ENCODE measurements around the gene TNFAIP8L3. TPM values are rescaled to one million over a fixed set of nuclear protein-coding genes. Genes with fewer than 3 reads are reported as not detected.

The TNFAIP8L3 gene
- total RNA-seq, 2 donors from 2014 or later = 33.3 to 42.0 TPM

GRCh38 chr15:51085764-51086163, 8.9 kb downstream of the TNFAIP8L3 start:
- no peak for ATAC-seq (ENCODE audit: insufficient number of reproducible peaks, low FRiP score, low read depth)
- no peak for DNase-seq (ENCODE audit: low spot score)
- Histone ChIP-seq H3K4me1 (ENCODE audit: control insufficient read depth in 1 of 2, low read depth in 2 of 2) (peaks cover 12 to 52% of the 10 kb centered on the region in 2 donors), H3K4me3 (no peak overlapping the region), H3K36me3 (no peaks in the 10 kb centered on the region), H3K9me3 (no peaks in the 10 kb centered on the region), H3K27ac (peak overlapping the region in 1 of 2 donors; percentile 57), H3K27me3 (replicated peaks; ENCODE audit: insufficient read depth) (no peaks in the 10 kb centered on the region)
- no peak for TF ChIP-seq CTCF (IDR thresholded peaks at IDR 0.05)

- ATAC-seq (ENCODE audit: insufficient number of reproducible peaks, low FRiP score, low read depth) (no peak), DNase-seq (ENCODE audit: low spot score) (no peak)
- Histone ChIP-seq H3K4me3 (no peak overlapping the region), H3K27me3 (replicated peaks; ENCODE audit: insufficient read depth) (no peaks in the 10 kb centered on the region), H3K9me3 (no peaks in the 10 kb centered on the region), H3K36me3 (no peaks in the 10 kb centered on the region), H3K4me1 (ENCODE audit: control insufficient read depth in 1 of 2, low read depth in 2 of 2) (peaks cover 4 to 32% of the 10 kb centered on the region in 2 donors), H3K27ac (no peak overlapping the region)
- TF ChIP-seq CTCF (IDR thresholded peaks at IDR 0.05) = no peak
Measured at GRCh38 chr15:51083641-51084166, 11.0 kb downstream of the TNFAIP8L3 start.

- no peak overlapping the region for H3K4me3 ChIP-seq
- no peaks in the 10 kb centered on the region for H3K27me3 ChIP-seq (replicated peaks; ENCODE audit: insufficient read depth)
- TF ChIP-seq CTCF (IDR thresholded peaks at IDR 0.05) = no peak
- ATAC-seq (ENCODE audit: insufficient number of reproducible peaks, low FRiP score, low read depth) (no peak), DNase-seq (ENCODE audit: low spot score) (no peak)
- H3K36me3 ChIP-seq = no peaks in the 10 kb centered on the region
- no peaks in the 10 kb centered on the region for H3K9me3 ChIP-seq
- no peak overlapping the region for H3K27ac ChIP-seq
- peaks cover 10 to 31% of the 10 kb centered on the region in 2 donors for H3K4me1 ChIP-seq (ENCODE audit: control insufficient read depth in 1 of 2, low read depth in 2 of 2)
Measured at GRCh38 chr15:51082246-51082645, 12.5 kb downstream of the TNFAIP8L3 start.

- Histone ChIP-seq H3K27ac (no peak overlapping the region), H3K36me3 (no peaks in the 10 kb centered on the region), H3K4me3 (no peak overlapping the region), H3K9me3 (no peaks in the 10 kb centered on the region), H3K4me1 (ENCODE audit: control insufficient read depth in 1 of 2, low read depth in 2 of 2) (peaks cover 15 to 38% of the 10 kb centered on the region in 2 donors), H3K27me3 (replicated peaks; ENCODE audit: insufficient read depth) (no peaks in the 10 kb centered on the region)
- no peak for TF ChIP-seq CTCF (IDR thresholded peaks at IDR 0.05)
- no peak for ATAC-seq (ENCODE audit: insufficient number of reproducible peaks, low FRiP score, low read depth)
- no peak for DNase-seq (ENCODE audit: low spot score)
Measured at GRCh38 chr15:51080286-51080685, 14.4 kb downstream of the TNFAIP8L3 start.

- Histone ChIP-seq H3K4me1 (ENCODE audit: control insufficient read depth in 1 of 2, low read depth in 2 of 2) (peaks cover 21 to 40% of the 10 kb centered on the region in 2 donors), H3K27me3 (replicated peaks; ENCODE audit: insufficient read depth) (no peaks in the 10 kb centered on the region), H3K27ac (no peak overlapping the region), H3K4me3 (no peak overlapping the region), H3K9me3 (no peaks in the 10 kb centered on the region), H3K36me3 (no peaks in the 10 kb centered on the region)
- no peak for TF ChIP-seq CTCF (IDR thresholded peaks at IDR 0.05)
- DNase-seq (ENCODE audit: low spot score) = no peak
- no peak for ATAC-seq (ENCODE audit: insufficient number of reproducible peaks, low FRiP score, low read depth)
Measured at GRCh38 chr15:51079226-51079625, 15.5 kb downstream of the TNFAIP8L3 start.
